GM18873 (cell line): ENCODE results near the gene TDRD12.

Experiments used
- ATAC-seq: cut with Tn5 transposase; IDR thresholded peaks from one replicate; pipeline ENCODE4 v1.9.1; 2021; ENCODE audit warnings: mild to moderate bottlenecking, moderate library complexity, moderate number of reproducible peaks; ENCODE audit not compliant: unreplicated experiment, low FRiP score

Gene TDRD12, protein sequence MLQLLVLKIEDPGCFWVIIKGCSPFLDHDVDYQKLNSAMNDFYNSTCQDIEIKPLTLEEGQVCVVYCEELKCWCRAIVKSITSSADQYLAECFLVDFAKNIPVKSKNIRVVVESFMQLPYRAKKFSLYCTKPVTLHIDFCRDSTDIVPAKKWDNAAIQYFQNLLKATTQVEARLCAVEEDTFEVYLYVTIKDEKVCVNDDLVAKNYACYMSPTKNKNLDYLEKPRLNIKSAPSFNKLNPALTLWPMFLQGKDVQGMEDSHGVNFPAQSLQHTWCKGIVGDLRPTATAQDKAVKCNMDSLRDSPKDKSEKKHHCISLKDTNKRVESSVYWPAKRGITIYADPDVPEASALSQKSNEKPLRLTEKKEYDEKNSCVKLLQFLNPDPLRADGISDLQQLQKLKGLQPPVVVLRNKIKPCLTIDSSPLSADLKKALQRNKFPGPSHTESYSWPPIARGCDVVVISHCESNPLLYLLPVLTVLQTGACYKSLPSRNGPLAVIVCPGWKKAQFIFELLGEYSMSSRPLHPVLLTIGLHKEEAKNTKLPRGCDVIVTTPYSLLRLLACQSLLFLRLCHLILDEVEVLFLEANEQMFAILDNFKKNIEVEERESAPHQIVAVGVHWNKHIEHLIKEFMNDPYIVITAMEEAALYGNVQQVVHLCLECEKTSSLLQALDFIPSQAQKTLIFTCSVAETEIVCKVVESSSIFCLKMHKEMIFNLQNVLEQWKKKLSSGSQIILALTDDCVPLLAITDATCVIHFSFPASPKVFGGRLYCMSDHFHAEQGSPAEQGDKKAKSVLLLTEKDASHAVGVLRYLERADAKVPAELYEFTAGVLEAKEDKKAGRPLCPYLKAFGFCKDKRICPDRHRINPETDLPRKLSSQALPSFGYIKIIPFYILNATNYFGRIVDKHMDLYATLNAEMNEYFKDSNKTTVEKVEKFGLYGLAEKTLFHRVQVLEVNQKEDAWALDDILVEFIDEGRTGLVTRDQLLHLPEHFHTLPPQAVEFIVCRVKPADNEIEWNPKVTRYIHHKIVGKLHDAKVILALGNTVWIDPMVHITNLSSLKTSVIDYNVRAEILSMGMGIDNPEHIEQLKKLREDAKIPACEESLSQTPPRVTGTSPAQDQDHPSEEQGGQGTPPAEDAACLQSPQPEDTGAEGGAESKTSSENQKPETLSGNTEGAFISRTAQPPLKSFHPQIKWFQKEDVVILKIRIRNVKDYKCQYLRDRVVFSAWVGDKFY (N-terminal part only)

DNA sequence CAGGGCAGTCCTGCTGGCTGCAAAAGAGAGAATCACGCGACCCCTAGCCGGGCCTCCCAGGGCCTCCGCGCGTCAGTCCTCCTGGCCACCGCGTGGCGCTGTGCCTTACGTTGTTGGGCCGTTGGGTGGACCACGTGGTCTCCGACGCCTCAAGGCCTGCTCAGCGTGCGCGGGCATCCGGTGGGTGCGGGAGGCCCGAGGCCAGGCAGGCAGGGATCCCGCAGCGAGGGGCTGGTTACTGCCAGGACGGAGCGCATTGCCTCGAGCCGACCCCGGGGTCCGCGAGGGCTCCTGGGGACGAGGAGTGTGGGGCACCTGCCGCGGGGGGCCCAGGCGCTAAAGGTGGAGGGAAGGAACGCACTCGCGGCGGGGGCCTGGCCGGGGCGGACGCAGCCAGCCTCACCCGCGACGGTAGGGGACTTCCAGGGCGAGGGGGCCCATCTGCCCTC lies at the start of gene TDRD12:
TDRD12 (plus strand) TSS at position 157 of the 449 bp plus-strand sequence. CDS start 306 bp downstream, outside the sequence.
- no peak for ATAC-seq

DNA sequence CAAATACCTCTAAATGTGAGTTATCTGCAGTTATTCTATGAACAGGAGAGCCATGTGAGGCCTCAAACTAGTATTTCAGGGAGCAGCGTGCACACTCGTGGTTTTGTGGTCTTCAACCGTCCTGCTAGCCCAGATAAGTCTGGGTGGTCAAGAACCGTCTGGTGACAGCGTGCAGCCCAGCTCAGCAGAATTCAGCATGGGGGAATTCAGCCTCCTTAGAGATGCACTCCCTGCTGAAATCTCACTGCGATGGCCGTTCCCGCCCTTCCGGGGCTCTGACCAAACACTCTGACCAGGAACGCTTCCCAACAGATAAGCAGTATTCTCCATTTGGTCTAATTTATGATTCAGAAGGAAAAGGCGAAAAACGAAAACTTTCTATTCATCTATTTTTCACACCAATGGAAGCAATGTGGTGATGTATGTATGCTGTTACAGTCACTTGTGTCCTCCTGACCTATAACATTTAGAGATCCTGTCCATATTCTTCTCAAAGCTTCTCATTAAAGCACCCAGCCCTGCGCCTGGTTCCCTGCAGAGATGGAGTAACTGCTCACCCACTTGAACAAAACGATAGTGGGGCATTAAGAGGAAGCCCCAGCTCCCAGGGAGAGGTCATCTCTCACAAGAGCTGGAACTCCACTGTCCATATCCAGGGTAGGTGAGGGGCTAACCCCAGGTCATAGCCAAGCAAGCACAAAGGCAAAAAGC lies 47.5 kb upstream of the TDRD12 start:
- ATAC-seq: no peak

DNA sequence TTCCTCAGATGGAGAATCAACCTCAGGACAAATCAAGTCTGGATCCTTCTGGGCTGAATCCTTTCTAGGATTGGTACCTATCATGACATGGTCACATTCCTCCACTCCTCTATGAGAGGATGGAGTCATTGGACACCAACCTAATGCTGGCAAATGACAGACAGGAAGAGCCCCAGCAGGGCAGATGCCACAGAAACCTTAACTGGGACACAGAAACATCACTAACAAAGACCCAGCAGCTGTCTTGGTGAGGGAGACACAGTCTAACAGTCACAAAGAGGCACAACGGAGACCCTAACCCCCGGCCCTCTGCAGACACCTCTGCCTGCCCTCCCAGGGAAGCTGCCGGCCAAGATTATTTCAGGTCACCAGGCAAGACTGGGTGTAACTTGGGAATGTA lies 46.7 kb upstream of the TDRD12 start:
- ATAC-seq: no peak

DNA sequence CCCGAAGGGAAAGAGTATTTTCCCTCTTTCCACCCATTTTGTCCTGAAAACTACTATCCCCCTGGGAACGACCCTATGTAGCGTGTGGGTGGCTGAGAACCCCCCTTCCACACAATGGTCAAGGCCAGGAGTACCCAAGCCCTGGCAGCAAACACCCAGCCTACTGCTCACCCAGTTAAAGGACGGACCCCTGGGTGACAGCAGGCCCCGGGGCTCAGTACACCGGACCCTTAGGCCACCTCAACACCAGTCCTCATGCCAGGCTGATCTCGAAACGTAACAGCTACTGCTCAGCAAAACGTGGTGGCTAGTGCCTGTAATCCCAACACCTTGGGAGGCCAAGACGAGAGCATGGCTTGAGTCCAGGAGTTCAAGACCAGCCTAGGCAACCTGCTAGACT lies 46.0 kb upstream of the TDRD12 start:
- no peak for ATAC-seq

DNA sequence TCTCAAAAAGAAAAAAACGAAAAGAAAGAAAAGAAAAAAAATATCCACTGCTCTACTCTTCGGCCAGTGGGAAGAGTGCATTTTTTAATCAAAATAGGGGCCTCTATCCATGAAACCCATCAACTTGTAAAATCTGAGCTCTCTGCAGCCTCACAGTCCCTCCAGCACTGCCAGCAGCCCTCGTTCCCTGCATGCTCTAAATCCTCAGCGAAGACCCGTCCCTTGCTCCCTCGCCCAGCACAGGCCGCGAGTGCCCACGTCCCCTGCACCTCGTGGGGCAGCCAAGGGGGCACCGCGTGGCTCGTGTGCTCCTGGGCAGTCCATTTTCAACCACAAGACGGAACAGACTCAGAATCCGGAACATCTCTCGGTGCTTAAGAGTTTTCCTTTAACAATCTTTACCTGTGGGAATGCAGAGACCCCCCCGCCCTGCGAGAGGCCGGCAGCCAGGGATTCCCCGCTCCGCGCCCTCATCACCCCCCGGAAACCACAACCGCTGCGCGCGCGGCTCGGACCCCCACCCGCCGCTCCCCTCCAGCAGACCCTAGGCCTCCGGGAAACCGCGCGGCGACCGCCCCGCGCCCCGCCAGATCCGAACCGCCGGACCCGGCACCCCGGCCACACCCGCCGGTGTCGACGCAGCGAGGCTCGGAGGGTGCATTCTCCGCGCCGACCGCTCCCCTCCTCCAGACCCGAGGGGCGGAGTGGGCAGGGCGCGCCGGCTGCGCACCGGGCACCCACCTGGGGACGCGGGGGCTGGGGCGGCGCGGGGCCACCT lies 45.2 kb upstream of the TDRD12 start:
- no peak for ATAC-seq

DNA sequence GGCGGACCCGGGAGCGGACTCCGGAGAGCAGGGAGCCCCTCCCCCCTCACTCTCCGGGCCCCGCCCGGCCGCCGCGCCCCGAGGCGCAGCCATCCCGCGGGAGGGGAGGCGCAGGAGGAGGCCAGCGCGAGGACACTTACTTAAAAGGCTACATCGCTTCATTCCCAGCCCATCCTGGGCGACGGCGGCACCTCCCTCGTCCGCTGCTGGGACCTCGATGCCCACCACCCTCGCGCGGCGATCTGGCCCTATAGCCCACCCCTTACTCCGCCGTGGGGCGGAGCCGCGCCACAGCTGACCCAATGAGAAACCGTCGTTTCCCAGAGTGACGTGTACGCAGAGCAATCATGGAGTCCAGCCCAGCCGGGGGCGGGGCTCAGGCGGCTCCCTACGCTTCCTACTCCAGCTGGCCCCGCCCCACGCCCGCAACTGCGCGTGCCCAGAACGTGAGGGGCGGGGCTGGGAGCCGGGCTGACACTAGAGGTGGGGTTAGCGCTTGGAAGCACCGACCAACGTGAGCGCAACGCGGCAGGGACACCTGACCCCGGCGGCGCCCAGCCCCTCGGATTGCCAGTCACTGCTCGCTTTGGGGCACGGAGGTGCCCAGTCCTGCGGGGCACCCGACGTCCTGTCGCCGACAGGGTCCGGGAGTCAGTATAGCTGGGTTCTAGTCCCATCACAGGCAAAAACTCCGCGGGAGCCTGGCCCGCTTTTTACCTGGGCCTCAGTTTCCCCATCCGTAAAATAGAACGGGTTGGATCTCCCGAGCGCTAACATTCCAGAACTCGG lies 44.4 kb upstream of the TDRD12 start, which contains the start of gene ANKRD27:
ANKRD27 (minus strand) TSS at position 250 of the 789 bp plus-strand sequence. CDS start 16,165 bp downstream, outside the sequence.
- peak; percentile 97 for ATAC-seq

DNA sequence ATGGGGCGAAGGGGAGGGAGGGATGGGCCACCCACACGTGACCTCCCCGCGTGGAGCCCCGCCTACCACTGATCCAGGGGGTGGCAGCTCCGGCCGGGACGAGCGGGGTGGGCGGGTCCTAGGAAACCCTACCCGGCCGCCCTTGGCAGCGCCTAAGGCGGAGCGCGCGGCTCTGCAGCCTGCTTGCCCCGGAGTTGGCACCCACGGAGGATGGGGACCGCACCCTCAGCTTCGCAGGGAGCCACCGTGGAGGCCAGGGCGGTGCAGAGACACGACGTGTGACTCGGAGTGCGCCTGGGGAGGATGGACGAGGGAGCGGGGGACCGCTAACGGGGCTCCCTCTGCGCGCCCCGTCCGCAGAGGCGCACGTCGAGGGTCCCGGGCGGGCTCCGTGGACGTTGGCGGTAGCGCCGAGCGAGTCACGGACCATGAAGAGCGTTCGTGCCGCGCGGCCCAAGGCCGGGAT lies 43.8 kb upstream of the TDRD12 start, which contains the start of gene RGS9BP:
RGS9BP (plus strand) TSS at position 129 of the 466 bp plus-strand sequence. CDS start 416 bp downstream, outside the sequence.
- no peak for ATAC-seq

DNA sequence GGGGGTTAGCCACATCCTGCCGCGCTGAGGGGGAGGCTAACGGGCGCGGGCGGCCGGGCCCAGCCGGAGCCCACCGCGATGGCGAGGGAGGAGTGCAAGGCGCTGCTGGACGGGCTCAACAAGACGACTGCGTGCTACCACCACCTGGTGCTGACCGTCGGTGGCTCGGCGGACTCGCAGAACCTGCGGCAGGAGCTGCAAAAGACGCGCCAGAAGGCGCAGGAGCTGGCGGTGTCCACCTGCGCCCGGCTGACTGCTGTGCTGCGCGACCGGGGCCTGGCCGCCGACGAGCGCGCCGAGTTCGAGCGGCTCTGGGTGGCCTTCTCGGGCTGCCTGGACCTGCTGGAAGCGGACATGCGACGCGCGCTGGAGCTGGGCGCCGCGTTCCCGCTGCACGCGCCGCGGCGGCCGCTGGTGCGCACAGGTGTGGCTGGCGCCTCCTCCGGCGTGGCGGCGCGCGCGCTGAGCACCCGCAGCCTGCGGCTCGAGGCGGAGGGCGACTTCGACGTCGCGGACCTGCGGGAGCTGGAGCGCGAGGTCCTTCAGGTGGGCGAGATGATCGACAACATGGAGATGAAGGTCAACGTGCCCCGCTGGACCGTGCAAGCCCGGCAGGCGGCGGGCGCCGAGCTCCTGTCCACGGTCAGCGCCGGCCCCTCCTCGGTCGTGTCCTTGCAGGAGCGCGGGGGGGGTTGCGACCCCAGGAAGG lies 43.2 kb upstream of the TDRD12 start:
- no peak for ATAC-seq

DNA sequence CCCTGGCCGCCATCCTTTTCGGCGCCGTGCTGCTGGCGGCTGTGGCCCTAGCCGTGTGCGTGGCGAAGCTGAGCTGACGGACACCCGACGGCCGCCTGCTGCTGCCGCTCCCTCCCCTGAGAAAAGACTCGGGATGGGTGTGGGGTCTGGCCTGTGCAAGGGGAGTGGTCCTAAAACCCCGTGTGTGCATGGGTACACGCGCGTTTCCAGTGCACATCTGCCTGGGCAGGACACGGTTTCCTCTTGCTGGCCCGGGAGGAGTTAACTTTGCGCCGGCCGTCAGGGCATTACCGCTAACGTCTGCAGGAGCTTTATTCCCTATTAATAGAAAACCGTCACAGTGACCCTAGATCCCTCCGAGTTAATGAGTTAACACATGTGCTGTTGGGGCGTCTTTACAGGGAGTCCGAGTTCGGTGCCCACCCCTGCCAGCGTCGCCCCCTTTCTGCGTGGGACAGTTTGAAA lies 42.6 kb upstream of the TDRD12 start:
- no peak for ATAC-seq

DNA sequence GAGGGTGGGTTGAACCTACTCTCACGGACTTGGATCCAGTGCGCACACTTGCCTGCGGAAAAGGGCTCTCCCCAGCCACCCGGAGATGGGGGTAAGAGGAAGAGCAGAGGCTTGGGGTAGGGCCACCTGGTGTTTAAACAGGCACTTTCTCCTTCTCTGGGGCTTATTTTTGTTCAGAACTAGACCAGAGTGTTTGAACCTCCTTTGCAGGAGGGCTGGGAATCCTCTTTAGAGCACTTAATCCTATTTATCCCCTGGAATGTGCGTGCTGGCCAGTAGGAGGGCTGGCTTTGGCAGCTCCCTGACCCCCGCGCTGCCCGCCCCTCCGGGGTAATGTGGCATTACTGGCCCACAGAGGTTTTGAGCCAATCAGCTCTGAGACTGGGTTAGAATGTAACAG lies 41.9 kb upstream of the TDRD12 start:
- ATAC-seq: no peak

DNA sequence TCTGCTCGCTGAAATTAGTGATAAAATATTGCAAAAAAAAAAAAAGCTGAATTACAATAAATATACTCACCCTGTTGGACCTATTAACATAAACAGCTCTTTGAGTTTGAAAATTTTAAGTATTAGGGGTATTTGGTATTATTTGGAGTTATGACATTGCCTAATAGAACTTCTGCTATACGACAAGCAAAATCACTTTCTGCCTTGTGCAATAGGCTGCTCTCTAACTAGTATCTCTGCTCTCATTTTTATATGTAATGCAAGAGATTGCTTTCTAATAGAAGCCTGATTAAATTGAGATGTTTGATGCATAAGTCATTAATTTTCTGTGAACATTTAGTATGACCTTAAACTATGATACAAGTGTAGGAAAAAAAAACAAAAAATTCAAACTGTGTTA lies 38.6 kb upstream of the TDRD12 start:
- no peak for ATAC-seq

DNA sequence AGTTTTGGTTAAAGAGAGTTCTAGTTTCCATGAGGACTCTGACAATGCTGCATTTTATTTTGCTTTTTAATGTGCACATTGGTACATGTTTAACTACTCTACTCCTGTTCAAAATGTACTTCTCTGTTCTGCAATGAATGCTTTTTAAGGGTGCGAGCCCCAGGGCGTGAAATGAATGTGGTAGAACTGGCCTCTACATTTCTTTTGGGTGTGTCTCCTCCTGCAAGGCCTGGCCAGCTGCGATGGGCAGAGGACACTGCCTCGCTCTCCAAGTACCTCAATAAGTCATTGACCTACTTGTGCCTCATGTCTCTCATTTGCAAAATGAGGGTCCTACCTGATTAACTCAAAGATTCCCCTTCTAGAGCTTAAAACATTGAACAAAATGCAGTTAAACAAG lies 37.2 kb upstream of the TDRD12 start:
- ATAC-seq: no peak

DNA sequence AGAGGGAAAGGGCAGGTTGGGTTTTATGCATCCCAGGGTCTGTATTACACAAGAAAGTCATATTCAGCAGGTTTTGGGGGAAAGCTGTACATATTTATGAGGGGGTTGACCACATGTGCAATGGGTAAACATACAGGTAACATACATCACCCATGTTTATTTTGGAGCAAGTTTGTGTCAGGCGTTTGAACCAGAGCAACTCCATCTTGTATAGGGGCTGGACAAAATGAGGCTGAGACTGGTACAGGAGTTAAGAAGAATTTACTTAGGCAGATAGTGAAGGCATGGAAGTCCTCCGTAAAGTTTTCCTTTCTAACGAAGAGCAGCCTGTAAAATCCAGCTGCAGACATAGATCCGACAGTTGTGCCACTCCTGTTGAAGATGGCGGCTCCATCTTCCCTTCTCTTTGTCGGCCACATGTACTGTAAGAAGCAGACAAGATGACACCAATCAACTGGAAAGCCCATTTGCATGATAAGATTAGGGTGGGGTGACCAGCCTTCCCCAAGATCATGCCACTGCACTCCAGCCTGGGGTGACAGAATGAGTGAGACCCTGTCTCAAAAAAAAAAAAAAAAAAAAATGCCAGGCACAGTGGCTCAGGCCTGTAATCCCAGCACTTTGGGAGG lies 32.6 kb upstream of the TDRD12 start:
- no peak for ATAC-seq

DNA sequence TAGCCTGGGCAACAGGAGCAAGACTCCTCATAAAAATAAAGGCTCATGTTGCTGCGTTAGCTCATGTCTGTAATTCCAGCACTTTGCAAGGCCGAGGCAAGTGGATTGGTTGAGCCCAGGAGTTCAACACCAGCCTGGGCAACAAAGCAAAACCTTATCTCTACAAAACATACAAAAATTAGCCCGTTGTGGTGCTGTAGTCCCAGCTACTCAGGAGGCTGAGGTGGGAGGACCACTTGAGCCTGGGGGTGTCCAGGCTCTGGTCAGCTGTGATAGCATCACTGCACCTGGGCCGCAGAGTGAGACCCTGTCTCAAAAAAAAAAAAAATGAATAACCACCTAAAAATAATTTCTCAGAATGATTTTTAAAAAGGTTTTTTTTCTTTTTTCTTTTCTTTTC lies 31.9 kb upstream of the TDRD12 start:
- no peak for ATAC-seq

DNA sequence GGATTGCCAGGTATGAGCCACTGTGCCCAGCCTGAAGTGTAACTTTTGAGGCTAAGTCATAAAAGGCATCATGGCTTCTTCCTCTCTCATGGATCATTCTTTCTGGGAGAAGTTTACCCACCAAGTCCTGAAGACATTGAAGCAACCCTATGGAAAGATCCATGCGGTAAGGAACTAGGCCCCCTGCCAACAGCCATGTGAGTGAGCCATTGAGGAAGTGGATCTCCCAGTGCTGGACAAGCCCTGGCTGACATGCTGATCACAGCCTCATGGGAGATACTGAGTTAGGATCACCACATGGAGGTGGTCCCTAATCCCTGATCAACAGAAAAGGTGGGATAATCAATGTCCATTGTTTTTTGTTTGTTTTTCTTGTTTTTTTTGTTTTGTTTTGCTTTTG lies 31.3 kb upstream of the TDRD12 start:
- ATAC-seq: no peak

DNA sequence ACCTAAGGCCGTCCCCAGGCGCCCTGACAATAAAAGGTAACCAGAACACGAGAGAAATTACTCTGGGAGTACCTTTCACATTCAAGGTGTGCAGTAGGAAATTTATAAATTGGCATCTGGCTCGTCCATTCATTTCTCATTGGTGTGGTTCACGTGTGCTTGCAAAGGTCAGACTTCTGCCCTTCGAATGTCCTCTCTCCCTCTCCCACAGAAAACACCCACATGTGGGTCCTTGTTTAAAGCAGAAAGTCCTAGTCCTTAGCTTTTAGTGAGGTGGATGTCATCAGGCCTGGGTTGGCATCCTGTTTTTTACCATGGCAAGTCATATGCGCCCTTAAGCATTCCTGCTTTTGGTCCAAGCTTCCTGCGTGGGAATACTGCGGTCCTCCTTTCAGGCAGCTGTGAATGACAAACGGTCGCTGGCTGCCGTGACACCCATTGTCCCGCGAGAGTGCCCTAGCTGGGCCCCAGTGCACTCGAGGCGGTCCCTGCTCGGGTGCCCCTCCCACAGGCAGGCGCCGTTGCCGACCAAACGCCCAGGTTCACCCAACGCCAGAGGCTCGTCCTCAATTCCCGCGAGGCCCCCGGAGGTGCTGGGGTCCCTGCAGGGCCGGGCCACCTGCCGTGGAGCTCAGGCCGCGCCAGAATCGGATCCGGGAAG lies 28.1 kb upstream of the TDRD12 start, which contains the start of gene NUDT19:
NUDT19 (plus strand) TSS at position 531 of the 661 bp plus-strand sequence. CDS start 140 bp downstream, outside the sequence.
- peak; percentile 76 for ATAC-seq
